SU-DHL-6 (cell line): Measurements from ENCODE around the gene SLC4A8.

Source experiments
- H2AFZ ChIP-seq: fragments of 200-600 bp; sonication (generic); 2 replicates; pipeline ENCODE4 v1.6.1; 2014; ENCODE audit warnings: low read depth, mild to moderate bottlenecking, moderate library complexity, mixed read lengths, antibody characterized with exemption, low read length; ENCODE audit not compliant: severe bottlenecking
- H3F3A ChIP-seq: fragments of 200-600 bp; shearing (Covaris generic); 2 replicates; pipeline ENCODE4 v1.6.0; 2016; ENCODE audit warnings: antibody characterized with exemption, mild to moderate bottlenecking; ENCODE audit not compliant: insufficient read depth
- H3K27ac ChIP-seq: fragments of 200-600 bp; sonication (generic); 2 replicates; pipeline ENCODE4 v1.5.1; 2016; ENCODE audit warnings: low read depth, mild to moderate bottlenecking, low read length, moderate library complexity, mixed read lengths
- H3K27me3 ChIP-seq: fragments of 200-600 bp; sonication (generic), shearing (Covaris generic); 2 replicates; pipeline ENCODE4 v1.6.0; 2014; ENCODE audit warnings: mild to moderate bottlenecking, low read length
- H3K36me3 ChIP-seq: fragments of 200-600 bp; sonication (generic); 2 replicates; pipeline ENCODE4 v1.6.1; 2014; ENCODE audit warnings: mild to moderate bottlenecking, low read length, mixed read lengths
- H3K4me2 ChIP-seq: fragments of 300-600, 200-600 bp; shearing (Covaris generic), sonication (generic); 2 replicates; pipeline ENCODE4 v1.6.0; 2014; ENCODE audit warnings: low read length, low read depth, mild to moderate bottlenecking; ENCODE audit not compliant: poor library complexity, severe bottlenecking
- H3K4me3 ChIP-seq: fragments of 200-600 bp; sonication (generic); 2 replicates; pipeline ENCODE4 v1.5.1; 2014; ENCODE audit warnings: antibody characterized with exemption, low read length, mild to moderate bottlenecking, mixed read lengths; ENCODE audit not compliant: insufficient read depth, poor library complexity, severe bottlenecking
- H3K79me2 ChIP-seq: fragments of 200-600 bp; sonication (generic); 2 replicates; pipeline ENCODE4 v1.6.1; 2014; ENCODE audit warnings: mild to moderate bottlenecking, low read length, moderate library complexity; ENCODE audit not compliant: insufficient read depth
- H3K9ac ChIP-seq: fragments of 200-600 bp; sonication (generic); 2 replicates; pipeline ENCODE4 v1.7.0; 2014; ENCODE audit warnings: mild to moderate bottlenecking, low read length
- H3K9me2 ChIP-seq: fragments of 200-600 bp; sonication (generic); replicated peaks from 2 replicates; pipeline ENCODE4 v1.6.1; 2014; ENCODE audit warnings: low read length; ENCODE audit not compliant: insufficient read depth
- H3K9me3 ChIP-seq: fragments of 200-600 bp; sonication (generic); 2 replicates; pipeline ENCODE4 v1.6.1; 2014; ENCODE audit warnings: low read length, mixed read lengths; ENCODE audit not compliant: insufficient read depth
- H4K20me1 ChIP-seq: fragments of 200-600 bp; sonication (generic); 2 replicates; pipeline ENCODE4 v1.6.1; 2014; ENCODE audit warnings: low read depth, mild to moderate bottlenecking, antibody characterized with exemption, low read length, moderate library complexity, mixed read lengths
- CTCF ChIP-seq: fragments of 200-600 bp; sonication (generic); IDR thresholded peaks from one replicate; pipeline ENCODE4 v1.5.1; 2017; ENCODE audit warnings: antibody characterized with exemption, mild to moderate bottlenecking, low read length, moderate library complexity; ENCODE audit not compliant: insufficient read depth, poor library complexity, severe bottlenecking
- EZH2phosphoT487 ChIP-seq: fragments of 200-600 bp; sonication (generic), shearing (Covaris generic); conservative IDR thresholded peaks from 2 replicates; pipeline ENCODE4 v1.6.1; 2018; ENCODE audit warnings: mild to moderate bottlenecking, antibody characterized with exemption, low read length, moderate library complexity, mixed read lengths

SLC4A8 gene

GRCh38 chr12:51390457-51390856 is 34.2 kb upstream of the SLC4A8 start:
- H2AFZ ChIP-seq, result no peak overlapping the region
- no peak overlapping the region for H3K27ac ChIP-seq
- H3K9me3 ChIP-seq, result no peaks in the 10 kb centered on the region
- no peak overlapping the region for H3K4me3 ChIP-seq
- H3K9me2 ChIP-seq, result no peaks in the 10 kb centered on the region
- H3K9ac ChIP-seq, result peak overlapping the region; percentile 59; the same call in 1 of the 2 replicates
- H4K20me1 ChIP-seq, result no peaks in the 10 kb centered on the region
- no peaks in the 10 kb centered on the region for H3K36me3 ChIP-seq
- H3K4me2 ChIP-seq, result peak overlapping the region; percentile 65
- no peak for TF ChIP-seq EZH2phosphoT487
- TF ChIP-seq CTCF, result no peak
- H3F3A ChIP-seq, result no peaks in the 10 kb centered on the region
- H3K27me3 ChIP-seq, result no peaks in the 10 kb centered on the region
- no peaks in the 10 kb centered on the region for H3K79me2 ChIP-seq

GRCh38 chr12:51390891-51391282 is 33.7 kb upstream of the SLC4A8 start:
- Histone ChIP-seq H3K27ac (0 out of 2 replicates have a peak overlapping the region, but pooled peaks have one; percentile 31), H2AFZ (peak overlapping the region; percentile 78), H4K20me1 (no peaks in the 10 kb centered on the region), H3K36me3 (no peaks in the 10 kb centered on the region), H3F3A (no peaks in the 10 kb centered on the region), H3K9me3 (no peaks in the 10 kb centered on the region), H3K27me3 (no peaks in the 10 kb centered on the region), H3K9me2 (no peaks in the 10 kb centered on the region), H3K4me2 (peak overlapping the region; percentile 65), H3K9ac (peak overlapping the region; percentile 59), H3K79me2 (no peaks in the 10 kb centered on the region), H3K4me3 (peak overlapping the region; percentile 63)
- TF ChIP-seq EZH2phosphoT487, result no peak
- no peak for TF ChIP-seq CTCF

GRCh38 chr12:51391283-51392123 is 33.1 kb upstream of the SLC4A8 start, which contains the start of gene GALNT6:
Gene GALNT6, minus strand, starts transcription at chr12:51391406. Its CDS starts 11,625 bp downstream, at chr12:51379781.
- no peaks in the 10 kb centered on the region for H3F3A ChIP-seq
- no peaks in the 10 kb centered on the region for H3K27me3 ChIP-seq
- peak within 1 kb of the TSS; percentile 78 for H2AFZ ChIP-seq
- no peaks in the 10 kb centered on the region for H3K9me2 ChIP-seq
- H3K9me3 ChIP-seq, result no peaks in the 10 kb centered on the region
- no peaks in the 10 kb centered on the region for H3K36me3 ChIP-seq
- H3K79me2 ChIP-seq, result no peaks in the 10 kb centered on the region
- no peak for TF ChIP-seq EZH2phosphoT487
- TF ChIP-seq CTCF, result no peak
- H4K20me1 ChIP-seq, result no peaks in the 10 kb centered on the region
- peak within 1 kb of the TSS; percentile 59 for H3K9ac ChIP-seq
- peak within 1 kb of the TSS; percentile 31 for H3K27ac ChIP-seq
- H3K4me2 ChIP-seq, result peak within 1 kb of the TSS; percentile 65
- H3K4me3 ChIP-seq, result peak within 1 kb of the TSS; percentile 63
